ENCODE results near the gene FAM171A1. TPM values are rescaled to one million over a fixed set of nuclear protein-coding genes. Genes with fewer than 3 reads are reported as not detected.
A peak's percentile ranks its signal among the peaks of the same experiment; 100 is the strongest.
"Not testable (repeated sequence)": the region's sequence is repeated elsewhere in the genome, so short reads cannot be mapped to it uniquely, and the experiment has no call there.

The FAM171A1 gene
- total RNA-seq, 1 donor: 16.8 TPM

GRCh38 chr10:15202639-15203038, 168.4 kb downstream of the FAM171A1 start:
- TF ChIP-seq, protein P1, sequence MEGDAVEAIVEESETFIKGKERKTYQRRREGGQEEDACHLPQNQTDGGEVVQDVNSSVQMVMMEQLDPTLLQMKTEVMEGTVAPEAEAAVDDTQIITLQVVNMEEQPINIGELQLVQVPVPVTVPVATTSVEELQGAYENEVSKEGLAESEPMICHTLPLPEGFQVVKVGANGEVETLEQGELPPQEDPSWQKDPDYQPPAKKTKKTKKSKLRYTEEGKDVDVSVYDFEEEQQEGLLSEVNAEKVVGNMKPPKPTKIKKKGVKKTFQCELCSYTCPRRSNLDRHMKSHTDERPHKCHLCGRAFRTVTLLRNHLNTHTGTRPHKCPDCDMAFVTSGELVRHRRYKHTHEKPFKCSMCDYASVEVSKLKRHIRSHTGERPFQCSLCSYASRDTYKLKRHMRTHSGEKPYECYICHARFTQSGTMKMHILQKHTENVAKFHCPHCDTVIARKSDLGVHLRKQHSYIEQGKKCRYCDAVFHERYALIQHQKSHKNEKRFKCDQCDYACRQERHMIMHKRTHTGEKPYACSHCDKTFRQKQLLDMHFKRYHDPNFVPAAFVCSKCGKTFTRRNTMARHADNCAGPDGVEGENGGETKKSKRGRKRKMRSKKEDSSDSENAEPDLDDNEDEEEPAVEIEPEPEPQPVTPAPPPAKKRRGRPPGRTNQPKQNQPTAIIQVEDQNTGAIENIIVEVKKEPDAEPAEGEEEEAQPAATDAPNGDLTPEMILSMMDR (IDR thresholded peaks at IDR 0.05; ENCODE audit: insufficient read depth, low read depth, low read length): no peak
- no peak for DNase-seq (ENCODE audit: low read depth)
- H3K4me3 ChIP-seq (ENCODE audit: low read depth, low read length): no peak overlapping the region

DNA sequence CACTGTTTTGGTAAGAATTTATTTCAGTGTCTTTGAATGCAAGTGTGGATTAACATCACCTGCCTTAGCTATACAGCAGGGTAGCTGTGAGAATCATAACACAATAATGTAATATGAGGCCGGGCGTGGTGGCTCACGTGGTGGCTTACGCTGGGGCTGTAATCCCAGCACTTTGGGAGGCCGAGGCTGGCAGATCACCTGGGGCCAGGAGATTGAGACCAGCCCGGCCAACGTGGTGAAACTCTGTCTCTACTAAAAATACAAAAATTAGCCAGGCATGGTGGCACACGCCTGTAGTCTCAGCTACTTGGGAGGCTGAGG, 168.8 kb downstream of the FAM171A1 start:
- not testable (repeated sequence) for H3K4me3 ChIP-seq (ENCODE audit: low read depth, low read length); DNase-seq (ENCODE audit: low read depth)

DNA sequence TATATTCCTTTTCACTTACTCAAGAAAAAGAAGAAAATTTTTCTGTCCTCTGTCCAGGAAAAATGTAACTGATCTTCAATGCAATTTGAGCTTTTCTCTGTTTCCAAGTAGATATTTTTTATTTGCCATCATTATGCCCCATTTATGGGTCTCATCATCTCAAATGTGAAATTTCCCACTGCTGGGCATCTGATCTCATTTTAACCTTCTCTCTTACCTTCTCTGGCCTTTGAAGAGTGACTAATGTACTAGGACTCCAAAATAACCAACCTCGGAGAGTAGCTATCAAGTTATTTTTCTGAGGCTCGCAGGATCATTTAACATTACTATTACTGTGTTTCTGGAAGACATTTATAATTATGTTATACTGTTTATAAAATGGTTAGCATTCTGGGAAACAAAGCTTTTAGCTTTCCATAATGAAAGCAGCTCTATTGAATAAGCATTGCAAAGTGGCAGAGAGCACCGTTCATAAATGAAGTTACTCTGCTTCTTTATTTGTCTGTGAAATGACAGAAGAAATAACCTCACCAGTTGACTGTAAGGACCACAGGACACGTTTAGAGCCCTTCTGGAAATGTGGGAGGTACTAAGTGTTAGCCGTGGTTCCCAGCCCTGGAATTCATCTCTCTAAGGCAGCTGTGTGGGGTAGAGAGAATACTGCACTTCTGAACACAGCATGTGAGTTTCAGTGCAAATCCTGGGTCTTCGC, 169.3 kb downstream of the FAM171A1 start:
- H3K4me3 ChIP-seq (ENCODE audit: low read depth, low read length): no peak overlapping the region
- DNase-seq (ENCODE audit: low read depth): no peak

DNA sequence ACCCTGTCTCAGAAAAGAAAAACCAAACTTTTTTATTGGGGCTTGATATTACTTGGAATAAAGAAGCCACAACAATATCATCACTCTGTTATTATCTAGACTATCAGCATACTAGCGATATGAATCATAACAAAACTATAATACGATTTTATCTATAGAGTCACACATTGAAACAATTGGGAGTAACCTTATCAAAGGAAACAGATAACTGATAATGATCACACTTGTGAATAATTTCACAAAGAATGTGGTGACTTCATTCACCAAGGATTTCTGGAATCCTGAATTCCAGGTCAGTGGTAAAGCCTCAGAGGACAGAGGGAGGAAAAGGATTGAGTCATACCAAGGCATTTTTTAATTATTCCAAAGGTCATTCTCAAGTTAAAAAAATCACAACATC, 170.5 kb downstream of the FAM171A1 start:
- DNase-seq (ENCODE audit: low read depth): peak; percentile 43
- no peak overlapping the region for H3K4me3 ChIP-seq (ENCODE audit: low read depth, low read length)
- TF ChIP-seq, protein P1 (IDR thresholded peaks at IDR 0.05; ENCODE audit: insufficient read depth, low read depth, low read length): no peak

More for the DNA sequence above, 169.3 kb downstream of the FAM171A1 start:
- TF ChIP-seq, protein P1 (IDR thresholded peaks at IDR 0.05; ENCODE audit: insufficient read depth, low read depth, low read length): no peak

DNA sequence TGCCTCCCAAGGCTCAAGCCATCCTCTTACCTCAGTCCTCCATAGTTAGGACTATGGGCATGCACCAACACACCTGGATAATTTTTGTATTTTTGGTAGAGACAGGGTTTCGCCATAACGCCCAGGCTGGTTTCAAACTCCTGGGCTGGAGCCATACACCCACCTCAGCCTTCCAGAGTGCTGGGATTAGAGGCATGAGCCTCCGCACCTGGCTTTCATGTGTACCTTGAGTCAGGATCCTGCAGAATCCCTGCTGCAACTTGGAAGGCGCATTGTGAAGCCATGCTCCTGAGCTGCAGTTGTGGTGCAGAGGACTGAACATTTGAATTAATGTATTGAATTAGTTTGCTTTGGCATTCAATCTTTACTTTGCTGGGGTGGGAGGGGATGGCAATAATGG, 173.2 kb downstream of the FAM171A1 start:
- no peak for DNase-seq (ENCODE audit: low read depth)
- TF ChIP-seq, protein P1 (IDR thresholded peaks at IDR 0.05; ENCODE audit: insufficient read depth, low read depth, low read length): no peak

GRCh38 chr10:15197276-15197675, 173.8 kb downstream of the FAM171A1 start:
- DNase-seq (ENCODE audit: low read depth): peak; percentile 68
- H3K4me3 ChIP-seq (ENCODE audit: low read depth, low read length): no peak overlapping the region
- TF ChIP-seq, protein P1 (IDR thresholded peaks at IDR 0.05; ENCODE audit: insufficient read depth, low read depth, low read length): no peak

More for the DNA sequence above, 173.2 kb downstream of the FAM171A1 start:
- no peak overlapping the region for H3K4me3 ChIP-seq (ENCODE audit: low read depth, low read length)

DNA sequence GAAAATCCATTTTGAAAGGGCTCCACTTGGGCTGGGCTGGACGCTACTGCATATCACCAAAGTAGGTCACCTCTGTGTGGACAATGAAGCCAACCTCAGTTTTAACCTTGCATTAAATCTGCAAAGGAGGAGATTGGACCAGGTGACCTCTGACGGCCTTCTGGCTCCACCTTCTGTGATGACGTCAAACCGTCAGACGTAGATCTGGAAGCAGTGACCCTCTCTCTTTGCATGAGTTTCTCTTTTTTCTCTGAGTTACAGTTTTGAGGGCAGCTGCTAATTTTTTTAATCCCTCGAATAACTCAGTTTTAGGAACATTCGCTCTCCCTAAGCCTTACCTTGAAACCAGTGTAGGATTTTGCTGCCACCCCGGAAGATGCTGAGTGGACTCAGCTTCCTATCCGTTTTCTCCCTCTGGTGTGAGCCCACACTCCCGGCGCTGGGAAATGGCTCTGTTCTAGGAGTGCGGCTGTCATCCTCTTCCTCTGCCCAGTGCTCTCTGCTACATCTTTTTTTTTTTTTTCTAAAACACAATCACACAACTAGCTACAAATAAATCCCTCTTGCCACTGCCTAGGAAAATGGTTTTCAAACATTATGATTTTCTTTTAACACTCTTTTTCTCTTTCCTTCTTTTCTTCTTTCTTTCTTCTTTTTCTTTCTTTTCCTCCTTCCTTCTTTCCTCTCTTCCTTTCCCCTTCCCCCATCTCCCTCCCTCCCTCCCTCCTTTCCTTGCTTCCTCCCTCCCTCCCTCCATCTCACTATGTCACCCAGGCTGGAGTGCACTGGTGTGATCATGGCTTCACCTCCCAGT, 174.9 kb downstream of the FAM171A1 start:
- no peak for DNase-seq (ENCODE audit: low read depth)
- H3K4me3 ChIP-seq (ENCODE audit: low read depth, low read length): peak overlapping the region; percentile 3
- TF ChIP-seq, protein P1 (IDR thresholded peaks at IDR 0.05; ENCODE audit: insufficient read depth, low read depth, low read length): no peak
